ENCODE results near the gene TCF15. TPM values are rescaled to one million over a fixed set of nuclear protein-coding genes. Genes with fewer than 3 reads are reported as not detected.

Gene TCF15
- total and polyA plus RNA-seq, 2 of the 13 experiments (the other 11 are each of a cell fraction or from before 2014, with no cell fraction given): not detected

GRCh38 chr20:653110-653589 is 43.0 kb upstream of the TCF15 start, which contains the start of gene SRXN1 (continued):
- TF ChIP-seq, protein P1, sequence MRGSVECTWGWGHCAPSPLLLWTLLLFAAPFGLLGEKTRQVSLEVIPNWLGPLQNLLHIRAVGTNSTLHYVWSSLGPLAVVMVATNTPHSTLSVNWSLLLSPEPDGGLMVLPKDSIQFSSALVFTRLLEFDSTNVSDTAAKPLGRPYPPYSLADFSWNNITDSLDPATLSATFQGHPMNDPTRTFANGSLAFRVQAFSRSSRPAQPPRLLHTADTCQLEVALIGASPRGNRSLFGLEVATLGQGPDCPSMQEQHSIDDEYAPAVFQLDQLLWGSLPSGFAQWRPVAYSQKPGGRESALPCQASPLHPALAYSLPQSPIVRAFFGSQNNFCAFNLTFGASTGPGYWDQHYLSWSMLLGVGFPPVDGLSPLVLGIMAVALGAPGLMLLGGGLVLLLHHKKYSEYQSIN (CRISPR knock-in tag; IDR thresholded peaks at IDR 0.05; ENCODE audit: borderline replicate concordance): no peak
- TF ChIP-seq ARID3A (IDR thresholded peaks at IDR 0.05; ENCODE audit: low read depth, low read length) (peak; percentile 14; the same call in 1 of the 2 replicates), SIN3A (IDR thresholded peaks at IDR 0.05; ENCODE audit: borderline replicate concordance, low read depth, low read length) (peak; percentile 15; the same call in 1 of the 2 replicates), PRDM4 (CRISPR knock-in tag; IDR thresholded peaks at IDR 0.05; ENCODE audit: borderline replicate concordance) (no peak), AGO2 (optimal IDR thresholded peaks at IDR 0.05; ENCODE audit: low read depth, low read length) (peak; percentile 11), ONECUT2 (CRISPR knock-in tag; IDR thresholded peaks at IDR 0.05) (no peak), HNF4A (CRISPR knock-in tag; IDR thresholded peaks at IDR 0.05) (no peak), ETS1 (CRISPR knock-in tag; IDR thresholded peaks at IDR 0.05) (peak; percentile 65; the same call in 1 of the 2 replicates), ZNF441 (CRISPR knock-in tag; IDR thresholded peaks at IDR 0.05; ENCODE audit: borderline replicate concordance) (peak; percentile 88), REST (IDR thresholded peaks at IDR 0.05; ENCODE audit: borderline replicate concordance in 1 of 2, low read depth in 1 of 2, low read length in 2 of 2) (peak in 1 of 2 experiments; percentile 32; a peak in 2 of 4 replicates), ZIK1 (CRISPR knock-in tag; IDR thresholded peaks at IDR 0.05; ENCODE audit: borderline replicate concordance, low read depth) (no peak), TEAD2 (CRISPR knock-in tag; IDR thresholded peaks at IDR 0.05) (no peak)
- TF ChIP-seq, protein P2, sequence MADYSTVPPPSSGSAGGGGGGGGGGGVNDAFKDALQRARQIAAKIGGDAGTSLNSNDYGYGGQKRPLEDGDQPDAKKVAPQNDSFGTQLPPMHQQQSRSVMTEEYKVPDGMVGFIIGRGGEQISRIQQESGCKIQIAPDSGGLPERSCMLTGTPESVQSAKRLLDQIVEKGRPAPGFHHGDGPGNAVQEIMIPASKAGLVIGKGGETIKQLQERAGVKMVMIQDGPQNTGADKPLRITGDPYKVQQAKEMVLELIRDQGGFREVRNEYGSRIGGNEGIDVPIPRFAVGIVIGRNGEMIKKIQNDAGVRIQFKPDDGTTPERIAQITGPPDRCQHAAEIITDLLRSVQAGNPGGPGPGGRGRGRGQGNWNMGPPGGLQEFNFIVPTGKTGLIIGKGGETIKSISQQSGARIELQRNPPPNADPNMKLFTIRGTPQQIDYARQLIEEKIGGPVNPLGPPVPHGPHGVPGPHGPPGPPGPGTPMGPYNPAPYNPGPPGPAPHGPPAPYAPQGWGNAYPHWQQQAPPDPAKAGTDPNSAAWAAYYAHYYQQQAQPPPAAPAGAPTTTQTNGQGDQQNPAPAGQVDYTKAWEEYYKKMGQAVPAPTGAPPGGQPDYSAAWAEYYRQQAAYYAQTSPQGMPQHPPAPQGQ (CRISPR knock-in tag; IDR thresholded peaks at IDR 0.05; ENCODE audit: borderline replicate concordance): no peak

Data from HepG2 (cell line).